ENCODE measurements around the gene EFCAB11.

DNA sequence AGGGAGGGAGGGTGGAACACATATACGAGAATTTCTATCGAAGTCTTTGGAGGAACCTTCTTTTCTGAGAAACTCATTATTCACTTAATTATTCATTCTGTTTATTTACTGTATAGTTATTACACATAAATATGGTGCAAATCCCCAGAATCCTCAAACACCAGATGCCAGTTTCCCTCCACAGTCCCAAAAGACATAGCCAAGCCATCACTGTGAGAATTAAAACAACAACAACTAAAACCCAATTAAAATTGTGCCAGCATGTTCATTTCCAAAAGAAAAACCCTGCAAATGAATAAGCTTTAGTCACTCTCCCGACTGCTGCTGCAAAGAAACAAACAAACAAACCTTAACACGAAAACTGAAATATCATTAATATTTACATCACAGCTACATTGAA, 173.5 kb downstream of the EFCAB11 start:
- TF ChIP-seq CTCF (IDR thresholded peaks at IDR 0.05; ENCODE audit: low read length) = no peak
- TF ChIP-seq EZH2 (optimal IDR thresholded peaks at IDR 0.05; ENCODE audit: low read depth, low read length) = no peak
- no peak for TF ChIP-seq EZH2phosphoT487 (IDR thresholded peaks at IDR 0.05; ENCODE audit: low read length)

Data from MM.1S (cell line).